HepG2 (cell line): ENCODE measurements around the gene UBE2N. TPM values are rescaled to one million over a fixed set of nuclear protein-coding genes. Genes with fewer than 3 reads are reported as not detected.
A peak's percentile ranks its signal among the peaks of the same experiment; 100 is the strongest.

Experiments used
- ARID2 ChIP-seq: sonication (generic); formaldehyde crosslinking; IDR thresholded peaks from 2 replicates; pipeline ENCODE4 v1.8.1; 2022; ENCODE audit warnings: mild to moderate bottlenecking, missing genetic modification reagents, borderline replicate concordance
- ATAD3A ChIP-seq: sonication (generic); formaldehyde crosslinking; IDR thresholded peaks from 2 replicates; pipeline ENCODE4 v1.4.0; 2020; ENCODE audit warnings: missing genetic modification reagents
- ATM ChIP-seq: fragments of 450-650 bp; IDR thresholded peaks from 2 replicates; pipeline ENCODE4 v1.7.1; 2017; ENCODE audit warnings: mild to moderate bottlenecking, borderline replicate concordance
- CEBPZ ChIP-seq: IDR thresholded peaks from 2 replicates; pipeline ENCODE4 v1.6.1; 2012; ENCODE audit warnings: low read length, improper control_type of control experiment
- CREB3 ChIP-seq: sonication (generic); formaldehyde crosslinking; IDR thresholded peaks from 2 replicates; pipeline ENCODE4 v1.5.0; 2020; ENCODE audit warnings: missing genetic modification reagents
- ELF4 ChIP-seq: sonication (generic); formaldehyde crosslinking; IDR thresholded peaks from 2 replicates; pipeline ENCODE4 v1.5.0; 2020; ENCODE audit warnings: missing genetic modification reagents, mild to moderate bottlenecking, moderate library complexity, borderline replicate concordance
- HNRNPH1 ChIP-seq: fragments of 200-400 bp; formaldehyde crosslinking; optimal IDR thresholded peaks from 2 replicates; pipeline ENCODE3; 2017; ENCODE audit warnings: mild to moderate bottlenecking, low read depth, low read length
- JUN ChIP-seq: sonication (generic); formaldehyde crosslinking; IDR thresholded peaks from 2 replicates; pipeline ENCODE4 v1.4.0; 2020; ENCODE audit warnings: mild to moderate bottlenecking, missing genetic modification reagents
- KDM6A ChIP-seq: IDR thresholded peaks from 2 replicates; pipeline ENCODE4 v1.6.1; 2016; ENCODE audit warnings: low read depth
- KLF6 ChIP-seq: IDR thresholded peaks from 2 replicates; pipeline ENCODE4 v1.8.0; 2016; ENCODE audit warnings: missing biosample characterization, missing genetic modification reagents
- NRL ChIP-seq: sonication (generic); formaldehyde crosslinking; IDR thresholded peaks from 2 replicates; pipeline ENCODE4 v1.5.0; 2020; ENCODE audit warnings: missing genetic modification reagents, mild to moderate bottlenecking, moderate library complexity, borderline replicate concordance
- TFAP4 ChIP-seq: sonication (generic); IDR thresholded peaks from 2 replicates; pipeline ENCODE4 v1.6.1; 2016; ENCODE audit warnings: low read depth, borderline replicate concordance
- ZHX1 ChIP-seq: sonication (generic); formaldehyde crosslinking; IDR thresholded peaks from 2 replicates; pipeline ENCODE4 v1.8.1; 2022; ENCODE audit warnings: low read depth, mild to moderate bottlenecking, missing genetic modification reagents
- ZNF354B ChIP-seq: sonication (generic); formaldehyde crosslinking; IDR thresholded peaks from 2 replicates; pipeline ENCODE4 v1.8.0; 2022; ENCODE audit warnings: mild to moderate bottlenecking, missing genetic modification reagents
- ZNF558 ChIP-seq: sonication (generic); formaldehyde crosslinking; IDR thresholded peaks from 2 replicates; pipeline ENCODE4 v1.9.0; 2022; ENCODE audit warnings: mild to moderate bottlenecking, missing genetic modification reagents, borderline replicate concordance
- ZNF572 ChIP-seq: sonication (generic); formaldehyde crosslinking; IDR thresholded peaks from 2 replicates; pipeline ENCODE4 v1.5.1; 2020; ENCODE audit warnings: mild to moderate bottlenecking, missing genetic modification reagents
- ZNF574 ChIP-seq: sonication (generic); formaldehyde crosslinking; IDR thresholded peaks from 2 replicates; pipeline ENCODE4 v1.4.0; 2020; ENCODE audit warnings: missing genetic modification reagents
- polyA plus RNA-seq, 8 experiments: library from polyadenylated mRNA; depleted of rRNA in 3 of 8; stranded (reverse) in 7 of 8; unstranded in 1 of 8; fragments of >200 nt; fragmentation: Illumina TruSeq in 4 of 8; extraction: Trizol in 4 of 8; gene quantifications; 2 replicates each; pipeline versions ENCODE4 v1.2.1 to v1.2.3, GENCODE V29; 2011 to 2016; ENCODE audit warnings: low read depth in 4 of 8, missing spikeins in 1 of 8, mixed read lengths in 1 of 8; ENCODE audit not compliant: insufficient read depth in 1 of 8
- total RNA-seq, 5 experiments: library from RNA; depleted of rRNA; stranded (reverse); fragments of >200 nt; fragmentation: Illumina TruSeq; extraction: Trizol; gene quantifications; 2 replicates each; pipeline ENCODE4 v1.2.3, GENCODE V29; 2016; ENCODE audit warnings: low read depth in 1 of 5

UBE2N gene
- total and polyA plus RNA-seq, 2 of the 13 experiments (the other 11 are each of a cell fraction or from before 2014, with no cell fraction given), result 188 to 197 TPM

- no peak for TF ChIP-seq ATM
- TF ChIP-seq ZHX1 (CRISPR knock-in tag), result no peak
- no peak for TF ChIP-seq CEBPZ
- no peak for TF ChIP-seq ATAD3A
- TF ChIP-seq ZNF572 (CRISPR knock-in tag), result peak; percentile 83; the same call in 1 of the 2 replicates
- no peak for TF ChIP-seq HNRNPH1
- TF ChIP-seq ZNF354B (CRISPR knock-in tag), result no peak
- TF ChIP-seq ARID2 (CRISPR knock-in tag), result no peak
- no peak for TF ChIP-seq JUN (CRISPR knock-in tag)
- peak; percentile 46; the same call in 1 of the 2 replicates for TF ChIP-seq ZNF574 (CRISPR knock-in tag)
- TF ChIP-seq ZNF558 (CRISPR knock-in tag), result no peak; the same call in 1 of the 2 replicates
- TF ChIP-seq ELF4 (CRISPR knock-in tag), result no peak; the same call in 1 of the 2 replicates
- no peak for TF ChIP-seq CREB3 (CRISPR knock-in tag)
- no peak for TF ChIP-seq KDM6A (CRISPR knock-in tag)
- no peak for TF ChIP-seq TFAP4
- no peak for TF ChIP-seq NRL (CRISPR knock-in tag)
- peak; percentile 75; the same call in 1 of the 2 replicates for TF ChIP-seq KLF6 (CRISPR knock-in tag)
Observed at GRCh38 chr12:93377252-93378195, 64.2 kb downstream of the UBE2N start, which contains the start of gene NUDT4 (continued).
